HEK293 (cell line): ENCODE results near the gene RGS13.

ENCODE experiments used
- CTCF ChIA-PET: fragments of 350-600 bp; formaldehyde crosslinking; extraction: SDS; loops from one replicate; lab custom pipeline; 2021; ENCODE audit warnings: antibody characterized with exemption; lab: Yijun Ruan, JAX
- POLR2A ChIA-PET: fragments of 300-600 bp; formaldehyde crosslinking; extraction: SDS; loops from one replicate; lab custom pipeline; 2020; ENCODE audit warnings: antibody characterized with exemption, inconsistent platforms; lab: Yijun Ruan, JAX
- H3K27ac ChIP-seq: fragments of 200-500 bp; sonication (Bioruptor generic); 2 replicates; pipeline ENCODE4 v1.5.1; 2014; ENCODE audit warnings: low read depth, low read length, control low read depth, inconsistent platforms; ENCODE audit errors: extremely low read depth
- H3K36me3 ChIP-seq, 2 experiments: fragments of 200-500 bp in 1 of 2; sonication (Bioruptor generic) in 1 of 2; 1 replicate in 1 of 2; 2 replicates in 1 of 2; pipeline ENCODE4 v1.5.1; 2014 to 2017; ENCODE audit warnings: inconsistent platforms in 2 of 2, low read length in 2 of 2; ENCODE audit not compliant: control insufficient read depth in 2 of 2, insufficient read depth in 1 of 2
- H3K4me1 ChIP-seq: fragments of 200-500 bp; sonication (Bioruptor generic); 2 replicates; pipeline ENCODE4 v1.5.1; 2014; ENCODE audit warnings: mild to moderate bottlenecking, low read length, inconsistent platforms; ENCODE audit not compliant: control insufficient read depth, insufficient read depth
- H3K4me3 ChIP-seq: 2 replicates; pipeline ENCODE4 v1.5.1; 2011; ENCODE audit warnings: low read depth, mild to moderate bottlenecking, control low read depth, low read length, moderate library complexity
- H3K9me3 ChIP-seq: fragments of 200-500 bp; sonication (Bioruptor generic); 2 replicates; pipeline ENCODE4 v1.5.1; 2014; ENCODE audit warnings: low read depth, low read length, inconsistent platforms; ENCODE audit not compliant: control insufficient read depth, insufficient read depth
- HOXD13 ChIP-seq: sonication (generic); formaldehyde crosslinking; IDR thresholded peaks from 2 replicates; pipeline ENCODE4 v1.8.0; 2022; ENCODE audit warnings: missing genetic modification reagents, borderline replicate concordance
- SP2 ChIP-seq: fragments of 450-650 bp; formaldehyde crosslinking; IDR thresholded peaks from 2 replicates; pipeline ENCODE4 v1.5.1; 2016; ENCODE audit warnings: missing biosample characterization, missing genetic modification characterization
- SP3 ChIP-seq: fragments of 450-650 bp; formaldehyde crosslinking; IDR thresholded peaks from 2 replicates; pipeline ENCODE4 v1.5.1; 2016; ENCODE audit warnings: missing biosample characterization, missing genetic modification characterization
- ZEB2 ChIP-seq: fragments of 450-650 bp; formaldehyde crosslinking; IDR thresholded peaks from 2 replicates; pipeline ENCODE4 v1.5.1; 2016; ENCODE audit warnings: missing biosample characterization, missing genetic modification characterization
- ZFP37 ChIP-seq: fragments of 450-650 bp; formaldehyde crosslinking; IDR thresholded peaks from 2 replicates; pipeline ENCODE4 v1.5.1; 2016; ENCODE audit warnings: missing biosample characterization, missing genetic modification characterization
- ZNF112 ChIP-seq: fragments of 450-650 bp; formaldehyde crosslinking; IDR thresholded peaks from 2 replicates; pipeline ENCODE4 v1.5.0; 2017; ENCODE audit warnings: missing biosample characterization, missing genetic modification characterization
- ZNF132 ChIP-seq: fragments of 450-650 bp; formaldehyde crosslinking; IDR thresholded peaks from 2 replicates; pipeline ENCODE4 v1.5.1; 2017; ENCODE audit warnings: missing biosample characterization, missing genetic modification characterization, borderline replicate concordance
- ZNF155 ChIP-seq: fragments of 450-650 bp; formaldehyde crosslinking; IDR thresholded peaks from 2 replicates; pipeline ENCODE4 v1.5.1; 2016; ENCODE audit warnings: missing biosample characterization, missing genetic modification characterization
- ZNF223 ChIP-seq: fragments of 450-650 bp; formaldehyde crosslinking; IDR thresholded peaks from 2 replicates; pipeline ENCODE4 v1.5.1; 2016; ENCODE audit warnings: missing biosample characterization, missing genetic modification characterization
- ZNF341 ChIP-seq: fragments of 450-650 bp; formaldehyde crosslinking; IDR thresholded peaks from 2 replicates; pipeline ENCODE4; 2016; ENCODE audit warnings: low read depth, missing biosample characterization, missing genetic modification characterization
- ZNF354C ChIP-seq: fragments of 450-650 bp; formaldehyde crosslinking; IDR thresholded peaks from 2 replicates; pipeline ENCODE4 v1.5.1; 2016; ENCODE audit warnings: missing biosample characterization, missing genetic modification characterization, low read depth, borderline replicate concordance
- ZNF37A ChIP-seq: fragments of 450-650 bp; IDR thresholded peaks from 2 replicates; pipeline ENCODE4 v1.5.1; 2018; ENCODE audit warnings: missing biosample characterization, missing genetic modification characterization
- ZNF426 ChIP-seq: fragments of 450-650 bp; formaldehyde crosslinking; IDR thresholded peaks from 2 replicates; pipeline ENCODE4 v1.5.1; 2017; ENCODE audit warnings: missing biosample characterization, missing genetic modification characterization, mild to moderate bottlenecking, inconsistent platforms, moderate library complexity
- ZNF501 ChIP-seq: fragments of 450-650 bp; formaldehyde crosslinking; IDR thresholded peaks from 2 replicates; pipeline ENCODE4 v1.5.1; 2016; ENCODE audit warnings: missing biosample characterization, missing genetic modification characterization
- ZNF514 ChIP-seq: fragments of 450-650 bp; formaldehyde crosslinking; IDR thresholded peaks from 2 replicates; pipeline ENCODE4 v1.5.1; 2016; ENCODE audit warnings: missing biosample characterization, missing genetic modification characterization
- ZNF624 ChIP-seq: fragments of 450-650 bp; formaldehyde crosslinking; IDR thresholded peaks from 2 replicates; pipeline ENCODE4 v1.5.1; 2017; ENCODE audit warnings: missing biosample characterization, missing genetic modification characterization
- ZNF670 ChIP-seq: fragments of 450-650 bp; formaldehyde crosslinking; IDR thresholded peaks from 2 replicates; pipeline ENCODE4 v1.5.1; 2016; ENCODE audit warnings: missing biosample characterization, missing genetic modification characterization, low read depth
- ZNF76 ChIP-seq: fragments of 450-650 bp; formaldehyde crosslinking; IDR thresholded peaks from 2 replicates; pipeline ENCODE4; 2016; ENCODE audit warnings: low read depth, missing biosample characterization, missing genetic modification characterization, borderline replicate concordance
- ZNF768 ChIP-seq: fragments of 450-650 bp; formaldehyde crosslinking; IDR thresholded peaks from 2 replicates; pipeline ENCODE4 v1.5.1; 2018; ENCODE audit warnings: missing biosample characterization, mild to moderate bottlenecking, missing genetic modification characterization
- ZNF776 ChIP-seq: fragments of 450-650 bp; formaldehyde crosslinking; IDR thresholded peaks from 2 replicates; pipeline ENCODE4 v1.5.0; 2017; ENCODE audit warnings: missing biosample characterization, missing genetic modification characterization, borderline replicate concordance
- ZNF792 ChIP-seq: fragments of 450-650 bp; formaldehyde crosslinking; IDR thresholded peaks from 2 replicates; pipeline ENCODE4 v1.5.1; 2016; ENCODE audit warnings: missing biosample characterization, missing genetic modification characterization
- ZSCAN23 ChIP-seq: fragments of 450-650 bp; formaldehyde crosslinking; IDR thresholded peaks from 2 replicates; pipeline ENCODE4 v1.5.1; 2016; ENCODE audit warnings: missing biosample characterization, missing genetic modification characterization
- TF ChIP-seq, protein P1 (sequence below): fragments of 450-650 bp; formaldehyde crosslinking; IDR thresholded peaks from 2 replicates; pipeline ENCODE4 v1.5.1; 2016; ENCODE audit warnings: missing biosample characterization, missing genetic modification characterization
- TF ChIP-seq, protein P2 (sequence below): fragments of 450-650 bp; formaldehyde crosslinking; IDR thresholded peaks from 2 replicates; pipeline ENCODE4 v1.5.1; 2016; ENCODE audit warnings: missing biosample characterization, missing genetic modification characterization
- TF ChIP-seq, protein P3 (sequence below): fragments of 450-650 bp; formaldehyde crosslinking; IDR thresholded peaks from 2 replicates; pipeline ENCODE4 v1.5.1; 2016; ENCODE audit warnings: missing biosample characterization, missing genetic modification characterization, borderline replicate concordance

The RGS13 gene

DNA sequence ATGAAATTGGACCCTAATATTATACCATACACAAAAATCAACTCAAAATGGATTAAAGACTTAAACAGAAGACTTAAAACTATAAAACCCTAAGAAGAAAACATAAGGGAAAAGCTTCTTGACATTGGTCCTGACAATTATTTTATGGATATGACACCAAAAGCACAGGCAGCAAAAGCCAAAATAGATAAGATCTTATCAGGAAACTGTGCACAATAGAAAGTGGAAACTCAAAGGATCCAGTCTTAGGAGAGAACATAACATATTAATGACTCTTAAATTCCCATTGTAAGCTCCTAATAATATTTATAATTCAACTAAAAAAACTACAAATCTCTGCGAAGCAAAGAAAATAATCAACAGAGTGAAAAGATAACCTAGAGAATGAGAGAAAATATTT lies 39.8 kb downstream of the RGS13 start (continued):
- TF ChIP-seq, protein P1, sequence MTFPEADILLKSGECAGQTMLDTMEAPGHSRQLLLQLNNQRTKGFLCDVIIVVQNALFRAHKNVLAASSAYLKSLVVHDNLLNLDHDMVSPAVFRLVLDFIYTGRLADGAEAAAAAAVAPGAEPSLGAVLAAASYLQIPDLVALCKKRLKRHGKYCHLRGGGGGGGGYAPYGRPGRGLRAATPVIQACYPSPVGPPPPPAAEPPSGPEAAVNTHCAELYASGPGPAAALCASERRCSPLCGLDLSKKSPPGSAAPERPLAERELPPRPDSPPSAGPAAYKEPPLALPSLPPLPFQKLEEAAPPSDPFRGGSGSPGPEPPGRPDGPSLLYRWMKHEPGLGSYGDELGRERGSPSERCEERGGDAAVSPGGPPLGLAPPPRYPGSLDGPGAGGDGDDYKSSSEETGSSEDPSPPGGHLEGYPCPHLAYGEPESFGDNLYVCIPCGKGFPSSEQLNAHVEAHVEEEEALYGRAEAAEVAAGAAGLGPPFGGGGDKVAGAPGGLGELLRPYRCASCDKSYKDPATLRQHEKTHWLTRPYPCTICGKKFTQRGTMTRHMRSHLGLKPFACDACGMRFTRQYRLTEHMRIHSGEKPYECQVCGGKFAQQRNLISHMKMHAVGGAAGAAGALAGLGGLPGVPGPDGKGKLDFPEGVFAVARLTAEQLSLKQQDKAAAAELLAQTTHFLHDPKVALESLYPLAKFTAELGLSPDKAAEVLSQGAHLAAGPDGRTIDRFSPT: no peak
- TF ChIP-seq ZNF776 (tag by site-specific recombination) (no peak), ZNF768 (no peak), ZNF501 (no peak), ZNF426 (tag by site-specific recombination) (no peak), SP3 (no peak)

DNA sequence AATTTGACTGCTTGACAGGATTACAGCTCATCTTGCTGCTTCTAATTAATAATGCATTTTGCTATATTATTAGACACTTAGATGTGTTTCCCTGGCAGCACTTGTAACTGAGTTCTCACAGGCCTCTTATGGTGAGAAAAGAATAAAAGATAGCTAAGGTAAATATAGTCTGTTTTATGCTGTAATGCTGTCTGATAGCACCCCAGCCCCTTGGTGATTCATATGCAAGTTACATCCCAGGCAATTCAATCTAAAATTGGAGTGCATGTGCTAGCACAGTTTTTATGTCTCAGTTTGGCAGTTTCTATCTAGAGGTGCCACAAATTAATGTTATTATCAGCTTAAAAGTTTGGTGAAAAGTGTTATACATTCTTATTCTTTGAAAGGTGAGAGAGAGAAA lies 42.2 kb downstream of the RGS13 start:
- Histone ChIP-seq H3K27ac (no peak overlapping the region), H3K9me3 (no peaks in the 10 kb centered on the region), H3K4me1 (no peaks in the 10 kb centered on the region), H3K36me3 (no peaks in the 10 kb centered on the region), H3K4me3 (no peak overlapping the region)
- no peak for TF ChIP-seq ZNF624 (tag by site-specific recombination)
- no peak for TF ChIP-seq ZEB2 (tag by site-specific recombination)
- no peak for TF ChIP-seq ZNF341 (tag by site-specific recombination)
- ChIA-PET CTCF (no interaction called here), POLR2A (no interaction called here)

DNA sequence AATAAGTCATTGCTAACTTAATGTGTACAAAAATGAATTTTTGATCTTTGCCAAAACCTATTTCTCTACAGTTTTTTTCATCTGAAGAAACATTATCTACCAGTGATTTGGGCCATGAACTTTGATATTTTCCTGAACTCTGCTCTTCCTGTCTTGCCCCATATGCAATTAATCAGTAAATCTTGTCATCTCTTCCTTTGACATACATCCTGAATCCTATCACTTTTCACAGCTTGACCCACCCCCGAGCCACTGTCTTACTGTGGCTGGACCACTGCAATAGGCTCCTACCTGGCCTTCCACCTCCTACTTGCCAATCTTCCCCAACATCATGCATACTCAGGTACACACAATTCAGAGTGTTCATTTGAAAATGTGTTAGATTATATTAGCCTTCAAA lies 46.4 kb downstream of the RGS13 start:
- POLR2A ChIA-PET: no interaction called here
- H3K9me3 ChIP-seq: no peaks in the 10 kb centered on the region
- H3K36me3 ChIP-seq: no peaks in the 10 kb centered on the region
- CTCF ChIA-PET: interaction anchor here (0.7 kb wide), 1 partner anchor 42 kb away, joined by 3 read pairs; no protein-coding TSS in a partner anchor
- no peak overlapping the region for H3K4me3 ChIP-seq
- H3K4me1 ChIP-seq: no peaks in the 10 kb centered on the region
- H3K27ac ChIP-seq: no peak overlapping the region
- TF ChIP-seq, protein P2, sequence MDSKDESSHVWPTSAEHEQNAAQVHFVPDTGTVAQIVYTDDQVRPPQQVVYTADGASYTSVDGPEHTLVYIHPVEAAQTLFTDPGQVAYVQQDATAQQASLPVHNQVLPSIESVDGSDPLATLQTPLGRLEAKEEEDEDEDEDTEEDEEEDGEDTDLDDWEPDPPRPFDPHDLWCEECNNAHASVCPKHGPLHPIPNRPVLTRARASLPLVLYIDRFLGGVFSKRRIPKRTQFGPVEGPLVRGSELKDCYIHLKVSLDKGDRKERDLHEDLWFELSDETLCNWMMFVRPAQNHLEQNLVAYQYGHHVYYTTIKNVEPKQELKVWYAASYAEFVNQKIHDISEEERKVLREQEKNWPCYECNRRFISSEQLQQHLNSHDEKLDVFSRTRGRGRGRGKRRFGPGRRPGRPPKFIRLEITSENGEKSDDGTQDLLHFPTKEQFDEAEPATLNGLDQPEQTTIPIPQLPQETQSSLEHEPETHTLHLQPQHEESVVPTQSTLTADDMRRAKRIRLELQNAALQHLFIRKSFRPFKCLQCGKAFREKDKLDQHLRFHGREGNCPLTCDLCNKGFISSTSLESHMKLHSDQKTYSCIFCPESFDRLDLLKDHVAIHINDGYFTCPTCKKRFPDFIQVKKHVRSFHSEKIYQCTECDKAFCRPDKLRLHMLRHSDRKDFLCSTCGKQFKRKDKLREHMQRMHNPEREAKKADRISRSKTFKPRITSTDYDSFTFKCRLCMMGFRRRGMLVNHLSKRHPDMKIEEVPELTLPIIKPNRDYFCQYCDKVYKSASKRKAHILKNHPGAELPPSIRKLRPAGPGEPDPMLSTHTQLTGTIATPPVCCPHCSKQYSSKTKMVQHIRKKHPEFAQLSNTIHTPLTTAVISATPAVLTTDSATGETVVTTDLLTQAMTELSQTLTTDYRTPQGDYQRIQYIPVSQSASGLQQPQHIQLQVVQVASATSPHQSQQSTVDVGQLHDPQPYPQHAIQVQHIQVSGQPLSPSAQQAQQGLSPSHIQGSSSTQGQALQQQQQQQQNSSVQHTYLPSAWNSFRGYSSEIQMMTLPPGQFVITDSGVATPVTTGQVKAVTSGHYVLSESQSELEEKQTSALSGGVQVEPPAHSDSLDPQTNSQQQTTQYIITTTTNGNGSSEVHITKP: no peak
- TF ChIP-seq ZNF223 (tag by site-specific recombination) (no peak), ZNF670 (tag by site-specific recombination) (no peak), SP2 (tag by site-specific recombination) (no peak), ZNF37A (tag by site-specific recombination) (no peak), ZSCAN23 (tag by site-specific recombination) (no peak), ZNF354C (tag by site-specific recombination) (no peak), ZNF132 (tag by site-specific recombination) (no peak), ZNF76 (tag by site-specific recombination) (no peak), ZNF155 (tag by site-specific recombination) (no peak), ZNF514 (tag by site-specific recombination) (no peak), ZNF792 (no peak), ZFP37 (tag by site-specific recombination) (no peak), HOXD13 (CRISPR knock-in tag) (no peak), ZNF112 (tag by site-specific recombination) (no peak)
- TF ChIP-seq, protein P3, sequence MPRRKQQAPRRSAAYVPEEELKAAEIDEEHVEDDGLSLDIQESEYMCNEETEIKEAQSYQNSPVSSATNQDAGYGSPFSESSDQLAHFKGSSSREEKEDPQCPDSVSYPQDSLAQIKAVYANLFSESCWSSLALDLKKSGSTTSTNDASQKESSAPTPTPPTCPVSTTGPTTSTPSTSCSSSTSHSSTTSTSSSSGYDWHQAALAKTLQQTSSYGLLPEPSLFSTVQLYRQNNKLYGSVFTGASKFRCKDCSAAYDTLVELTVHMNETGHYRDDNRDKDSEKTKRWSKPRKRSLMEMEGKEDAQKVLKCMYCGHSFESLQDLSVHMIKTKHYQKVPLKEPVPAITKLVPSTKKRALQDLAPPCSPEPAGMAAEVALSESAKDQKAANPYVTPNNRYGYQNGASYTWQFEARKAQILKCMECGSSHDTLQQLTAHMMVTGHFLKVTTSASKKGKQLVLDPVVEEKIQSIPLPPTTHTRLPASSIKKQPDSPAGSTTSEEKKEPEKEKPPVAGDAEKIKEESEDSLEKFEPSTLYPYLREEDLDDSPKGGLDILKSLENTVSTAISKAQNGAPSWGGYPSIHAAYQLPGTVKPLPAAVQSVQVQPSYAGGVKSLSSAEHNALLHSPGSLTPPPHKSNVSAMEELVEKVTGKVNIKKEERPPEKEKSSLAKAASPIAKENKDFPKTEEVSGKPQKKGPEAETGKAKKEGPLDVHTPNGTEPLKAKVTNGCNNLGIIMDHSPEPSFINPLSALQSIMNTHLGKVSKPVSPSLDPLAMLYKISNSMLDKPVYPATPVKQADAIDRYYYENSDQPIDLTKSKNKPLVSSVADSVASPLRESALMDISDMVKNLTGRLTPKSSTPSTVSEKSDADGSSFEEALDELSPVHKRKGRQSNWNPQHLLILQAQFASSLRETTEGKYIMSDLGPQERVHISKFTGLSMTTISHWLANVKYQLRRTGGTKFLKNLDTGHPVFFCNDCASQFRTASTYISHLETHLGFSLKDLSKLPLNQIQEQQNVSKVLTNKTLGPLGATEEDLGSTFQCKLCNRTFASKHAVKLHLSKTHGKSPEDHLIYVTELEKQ: no peak
